Activated CD4-positive, alpha-beta memory T cell treated with anti-CD3 and anti-CD28 coated beads for 36 hours (primary cell): ENCODE results near the gene HGFAC. TPM values are rescaled to one million over a fixed set of nuclear protein-coding genes. Genes with fewer than 3 reads are reported as not detected.

Experiments
- CTCF ChIA-PET: fragments of 350-600 bp; sonication (Branson Sonifier 250); formaldehyde crosslinking; loops from one replicate; lab custom pipeline; 2021; ENCODE audit warnings: antibody characterized with exemption, inconsistent platforms; lab: Charles Lee
- POLR2A ChIA-PET: fragments of 350-600 bp; sonication (Branson Sonifier 250); formaldehyde crosslinking; loops from one replicate; lab custom pipeline; 2021; ENCODE audit warnings: antibody characterized with exemption; lab: Charles Lee
- DNase-seq: peaks from one replicate; pipeline ENCODE4 v3.0.0-alpha.2; 2020
- H3K27ac Mint-ChIP-seq: one replicate; pipeline ENCODE4 v1.8.0; 2021; ENCODE audit warnings: mixed read lengths
- H3K27me3 Mint-ChIP-seq: one replicate; pipeline ENCODE4 v1.8.0; 2021; ENCODE audit warnings: mixed read lengths
- H3K36me3 Mint-ChIP-seq: one replicate; pipeline ENCODE4 v1.8.0; 2021; ENCODE audit warnings: mixed read lengths
- H3K4me1 Mint-ChIP-seq: one replicate; pipeline ENCODE4 v1.8.0; 2021; ENCODE audit warnings: low read depth, mixed read lengths
- H3K4me3 Mint-ChIP-seq: one replicate; pipeline ENCODE4 v1.8.0; 2021; ENCODE audit warnings: mild to moderate bottlenecking, mixed read lengths
- H3K9me3 Mint-ChIP-seq: one replicate; pipeline ENCODE4 v1.8.0; 2021; ENCODE audit warnings: mixed read lengths
- intact Hi-C: fragments of 100-400 bp; cut with micrococcal nuclease; formaldehyde crosslinking; loops from one replicate; pipeline ENCODE4 v1.15.1; 2023
- total RNA-seq, 2 experiments: library from RNA; stranded (reverse); gene quantifications; one replicate each; pipeline ENCODE4 v1.2.3, GENCODE V29; 2021

Gene HGFAC
- total RNA-seq, 2 experiments from 2014 or later, result not detected

GRCh38 chr4:3432381-3432790 is 9.4 kb upstream of the HGFAC start:
- CTCF ChIA-PET, result no interaction called here
- no peak overlapping the region for H3K27ac Mint-ChIP-seq

DNA sequence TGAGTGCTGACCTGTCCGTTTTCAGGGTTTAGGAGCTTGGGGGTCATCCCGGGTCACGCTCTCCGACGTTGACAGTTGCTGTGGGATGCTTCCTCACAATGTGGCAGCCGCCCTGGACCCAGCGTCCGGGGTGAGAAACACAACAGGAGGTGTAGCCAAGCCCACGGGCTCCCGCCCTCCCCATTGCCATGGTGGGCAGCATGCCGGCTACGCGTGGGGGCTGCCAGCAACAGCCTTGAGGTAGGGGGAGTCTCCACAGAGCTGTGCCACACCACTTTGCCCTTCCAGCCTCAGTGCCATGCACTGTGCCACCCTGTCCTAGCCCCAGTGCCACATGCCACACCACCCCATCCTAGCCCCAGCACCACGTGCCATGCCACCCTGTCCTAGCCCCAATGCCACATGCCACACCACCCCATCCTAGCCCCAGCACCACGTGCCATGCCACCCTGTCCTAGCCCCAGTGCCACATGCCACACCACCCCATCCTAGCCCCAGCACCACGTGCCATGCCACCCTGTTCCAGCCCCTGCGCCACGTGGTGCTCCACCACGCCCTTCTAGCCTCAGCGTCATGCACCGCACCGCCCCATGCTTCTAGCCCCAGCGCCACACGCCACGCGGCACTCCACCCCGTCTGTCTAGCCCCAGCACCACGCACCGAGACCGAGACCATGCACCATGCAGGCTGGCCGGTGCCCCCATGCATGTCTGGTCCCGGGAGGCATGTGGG is 8.5 kb upstream of the HGFAC start:
- Mint-ChIP-seq H3K27ac (no peak overlapping the region), H3K9me3 (no peaks in the 10 kb centered on the region), H3K36me3 (no peaks in the 10 kb centered on the region), H3K4me3 (no peak overlapping the region), H3K4me1 (no peaks in the 10 kb centered on the region), H3K27me3 (no peaks in the 10 kb centered on the region)
- ChIA-PET CTCF (no interaction called here), POLR2A (no interaction called here)
- no peak for DNase-seq
- intact Hi-C loops, result no loop called here

More at GRCh38 chr4:3432381-3432790, 9.4 kb upstream of the HGFAC start:
- H3K27me3 Mint-ChIP-seq, result no peaks in the 10 kb centered on the region
- POLR2A ChIA-PET, result no interaction called here
- intact Hi-C loops, result no loop called here
- DNase-seq, result no peak
- no peaks in the 10 kb centered on the region for H3K4me1 Mint-ChIP-seq
- H3K36me3 Mint-ChIP-seq, result no peaks in the 10 kb centered on the region
- no peaks in the 10 kb centered on the region for H3K9me3 Mint-ChIP-seq
- H3K4me3 Mint-ChIP-seq, result no peak overlapping the region

DNA sequence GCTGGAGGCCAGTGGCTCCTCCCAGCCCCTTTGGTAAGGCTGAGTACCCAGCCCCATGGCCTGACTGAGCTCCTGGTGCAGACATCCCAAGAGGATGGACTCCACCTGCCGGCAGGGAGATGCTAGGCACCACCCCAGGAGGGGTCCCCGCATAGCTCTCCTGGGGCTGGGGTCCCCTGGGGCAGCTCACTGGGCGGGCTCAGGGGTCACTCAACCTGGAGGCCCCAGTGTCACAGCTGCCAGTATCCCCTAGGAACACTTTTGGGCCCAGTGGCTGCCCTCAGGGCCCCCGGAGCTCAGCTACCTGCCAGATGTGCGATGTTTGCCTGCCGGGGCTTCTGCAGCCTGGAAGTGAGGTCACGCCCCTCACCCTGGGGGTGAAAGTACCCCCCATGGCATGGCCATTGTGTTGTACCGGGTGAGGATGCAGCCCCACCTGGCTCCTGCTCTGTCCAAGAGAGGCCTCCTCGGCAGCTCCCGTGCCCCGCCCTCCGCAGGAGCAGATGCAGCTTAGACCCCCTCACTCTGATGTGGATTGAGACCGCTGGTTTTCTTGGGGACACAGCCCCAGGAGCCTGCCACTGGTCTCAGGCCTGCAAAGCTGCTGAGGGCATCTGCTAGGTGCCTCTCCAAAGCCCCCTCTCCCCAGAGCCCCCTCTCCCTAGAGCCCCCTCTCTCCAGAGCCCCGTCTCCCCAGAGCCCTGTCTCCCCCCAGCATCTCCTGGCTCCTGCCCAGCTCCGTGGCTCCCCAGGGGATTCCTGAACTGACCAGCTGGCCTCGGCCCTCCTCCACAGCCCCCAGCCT is 6.7 kb upstream of the HGFAC start:
- no peak overlapping the region for H3K27ac Mint-ChIP-seq
- ChIA-PET POLR2A (no interaction called here), CTCF (no interaction called here)
- intact Hi-C loops, result no loop called here
- no peaks in the 10 kb centered on the region for H3K36me3 Mint-ChIP-seq
- no peaks in the 10 kb centered on the region for H3K27me3 Mint-ChIP-seq
- no peak for DNase-seq
- no peaks in the 10 kb centered on the region for H3K9me3 Mint-ChIP-seq
- no peak overlapping the region for H3K4me3 Mint-ChIP-seq
- no peaks in the 10 kb centered on the region for H3K4me1 Mint-ChIP-seq

- no peaks in the 10 kb centered on the region for H3K27me3 Mint-ChIP-seq
- intact Hi-C loops, result no loop called here
- ChIA-PET POLR2A (no interaction called here), CTCF (no interaction called here)
- H3K36me3 Mint-ChIP-seq, result no peaks in the 10 kb centered on the region
- H3K4me1 Mint-ChIP-seq, result no peaks in the 10 kb centered on the region
- no peak for DNase-seq
- no peak overlapping the region for H3K4me3 Mint-ChIP-seq
- no peak overlapping the region for H3K27ac Mint-ChIP-seq
- no peaks in the 10 kb centered on the region for H3K9me3 Mint-ChIP-seq
Measured at GRCh38 chr4:3435686-3435956, 6.1 kb upstream of the HGFAC start.

DNA sequence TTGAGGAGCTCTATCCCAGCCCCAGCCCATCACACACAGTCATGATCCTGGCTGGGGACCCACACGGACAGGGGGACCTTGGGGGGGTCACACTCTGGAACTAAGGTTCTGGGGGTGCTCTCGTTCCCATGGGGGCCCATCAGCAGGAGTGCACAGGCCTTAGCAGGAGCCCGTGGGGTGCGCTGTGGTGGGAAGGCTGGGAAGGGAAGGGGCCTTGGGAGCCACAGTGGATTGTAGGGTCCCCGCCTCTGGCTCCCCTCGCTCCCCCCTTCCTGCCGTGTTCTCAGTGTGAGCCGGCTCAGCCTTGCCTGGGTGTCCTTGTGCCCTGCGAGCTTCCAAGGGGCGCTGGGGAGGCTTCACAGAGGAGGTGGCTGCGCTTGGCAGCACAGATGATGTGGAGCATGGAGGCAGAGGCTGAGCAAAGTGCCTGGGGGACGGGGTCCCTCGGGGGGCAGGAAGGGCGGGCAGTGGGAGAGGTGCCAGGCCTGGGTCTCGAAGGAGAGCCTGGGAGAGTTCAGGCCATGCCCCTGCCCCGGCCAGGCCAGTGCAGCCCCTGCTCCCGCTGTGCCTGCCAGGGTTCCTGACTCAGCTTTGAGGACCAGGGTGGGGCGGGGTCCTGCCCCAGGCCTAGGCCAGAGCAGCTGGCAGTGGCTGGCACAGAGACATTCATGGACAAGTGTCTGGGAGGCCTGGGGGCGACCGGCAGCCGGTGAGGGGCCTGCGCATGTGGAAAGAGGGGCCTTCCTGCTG is 5.5 kb upstream of the HGFAC start:
- intact Hi-C loops, result no loop called here

DNA sequence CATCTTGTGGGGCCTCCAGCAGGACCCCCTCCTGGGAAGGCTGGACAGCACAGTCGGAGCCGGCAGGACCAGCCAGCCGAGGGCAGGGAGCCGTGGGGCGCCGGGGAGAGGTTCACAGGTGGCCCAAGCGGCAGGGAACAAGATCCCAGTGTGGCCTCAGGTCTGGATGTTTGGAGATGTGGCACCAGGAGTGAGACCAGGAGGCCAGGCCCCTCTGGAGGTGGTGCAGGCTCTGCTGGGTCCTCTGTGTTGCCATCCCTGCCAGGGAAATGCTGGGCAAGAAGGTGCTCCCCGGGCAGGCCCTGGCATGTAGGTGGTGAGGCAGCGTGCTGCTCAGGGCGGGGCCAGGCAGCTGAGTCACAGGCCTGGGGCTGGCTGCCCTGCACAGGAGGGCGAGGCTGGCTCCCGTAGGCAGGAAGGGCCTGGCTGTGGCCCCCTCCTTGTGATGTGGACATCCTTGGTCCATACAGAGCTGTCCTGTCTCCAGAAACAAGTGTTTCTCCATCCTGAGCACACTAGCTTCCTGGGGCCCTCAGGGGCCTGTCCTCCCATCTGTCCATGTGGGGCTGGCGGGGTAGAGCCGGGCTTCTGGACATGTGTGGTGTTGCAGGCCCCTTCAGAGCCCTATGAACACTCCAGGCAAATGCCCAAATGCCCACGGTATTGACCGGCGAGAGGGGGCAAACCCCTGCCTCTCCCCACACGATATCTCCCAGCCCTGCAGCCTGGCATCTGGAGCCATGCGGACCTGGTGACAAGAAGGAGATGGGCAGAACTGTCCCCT is 4.8 kb upstream of the HGFAC start:
- POLR2A ChIA-PET, result no interaction called here
- H3K4me1 Mint-ChIP-seq, result no peaks in the 10 kb centered on the region
- intact Hi-C loops, result no loop called here
- H3K4me3 Mint-ChIP-seq, result no peak overlapping the region
- H3K27ac Mint-ChIP-seq, result no peak overlapping the region
- H3K9me3 Mint-ChIP-seq, result no peaks in the 10 kb centered on the region
- CTCF ChIA-PET, result no interaction called here
- no peaks in the 10 kb centered on the region for H3K27me3 Mint-ChIP-seq
- DNase-seq, result peak; percentile 54
- no peaks in the 10 kb centered on the region for H3K36me3 Mint-ChIP-seq

More for the DNA sequence above, 5.5 kb upstream of the HGFAC start:
- no peaks in the 10 kb centered on the region for H3K4me1 Mint-ChIP-seq
- H3K4me3 Mint-ChIP-seq, result no peak overlapping the region
- ChIA-PET CTCF (no interaction called here), POLR2A (no interaction called here)
- DNase-seq, result no peak
- H3K9me3 Mint-ChIP-seq, result no peaks in the 10 kb centered on the region
- no peaks in the 10 kb centered on the region for H3K27me3 Mint-ChIP-seq
- no peaks in the 10 kb centered on the region for H3K36me3 Mint-ChIP-seq
- H3K27ac Mint-ChIP-seq, result no peak overlapping the region

GRCh38 chr4:3437582-3437936 is 4.2 kb upstream of the HGFAC start:
- Mint-ChIP-seq H3K4me3 (no peak overlapping the region), H3K9me3 (no peaks in the 10 kb centered on the region), H3K36me3 (no peaks in the 10 kb centered on the region), H3K27ac (no peak overlapping the region), H3K4me1 (no peaks in the 10 kb centered on the region), H3K27me3 (no peaks in the 10 kb centered on the region)
- DNase-seq, result no peak
- CTCF ChIA-PET, result no interaction called here
- intact Hi-C loops, result no loop called here
- POLR2A ChIA-PET, result no interaction called here

GRCh38 chr4:3437998-3438846 is 3.5 kb upstream of the HGFAC start:
- no peak overlapping the region for H3K4me3 Mint-ChIP-seq
- ChIA-PET POLR2A (no interaction called here), CTCF (no interaction called here)
- H3K4me1 Mint-ChIP-seq, result no peaks in the 10 kb centered on the region
- no peaks in the 10 kb centered on the region for H3K36me3 Mint-ChIP-seq
- H3K27ac Mint-ChIP-seq, result no peak overlapping the region
- H3K27me3 Mint-ChIP-seq, result no peaks in the 10 kb centered on the region
- H3K9me3 Mint-ChIP-seq, result no peaks in the 10 kb centered on the region
- intact Hi-C loops, result no loop called here
- no peak for DNase-seq

- H3K27ac Mint-ChIP-seq, result no peak overlapping the region
- H3K27me3 Mint-ChIP-seq, result no peaks in the 10 kb centered on the region
- H3K9me3 Mint-ChIP-seq, result no peaks in the 10 kb centered on the region
- CTCF ChIA-PET, result no interaction called here
- no peak overlapping the region for H3K4me3 Mint-ChIP-seq
- intact Hi-C loops, result no loop called here
- no peaks in the 10 kb centered on the region for H3K36me3 Mint-ChIP-seq
- POLR2A ChIA-PET, result no interaction called here
- no peak for DNase-seq
- H3K4me1 Mint-ChIP-seq, result no peaks in the 10 kb centered on the region
Measured at GRCh38 chr4:3438847-3439180, 3.0 kb upstream of the HGFAC start.

DNA sequence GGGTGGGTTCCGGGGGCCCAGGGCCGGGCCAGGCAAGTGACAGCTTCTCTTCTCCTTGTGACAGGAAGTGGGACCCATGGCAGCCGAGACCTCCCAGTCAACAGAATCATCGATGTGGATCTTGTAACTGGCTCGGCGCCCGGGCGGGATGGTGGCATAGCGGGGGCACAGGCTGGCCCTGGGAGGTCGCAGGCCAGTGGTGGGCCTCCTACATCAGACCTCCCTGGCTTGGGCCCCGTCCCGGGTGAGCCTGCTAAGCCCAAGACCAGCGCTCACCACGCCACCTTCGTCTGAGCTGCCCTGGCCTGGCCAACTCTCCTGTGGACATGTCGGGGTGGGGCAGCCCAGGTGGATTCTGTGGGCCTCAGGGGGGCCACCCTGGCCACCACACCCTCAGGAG is 2.4 kb upstream of the HGFAC start:
- Mint-ChIP-seq H3K9me3 (no peaks in the 10 kb centered on the region), H3K4me3 (no peak overlapping the region), H3K36me3 (no peaks in the 10 kb centered on the region), H3K27ac (no peak overlapping the region), H3K4me1 (no peaks in the 10 kb centered on the region), H3K27me3 (no peaks in the 10 kb centered on the region)
- intact Hi-C loops, result no loop called here
- ChIA-PET CTCF (no interaction called here), POLR2A (no interaction called here)
- no peak for DNase-seq

DNA sequence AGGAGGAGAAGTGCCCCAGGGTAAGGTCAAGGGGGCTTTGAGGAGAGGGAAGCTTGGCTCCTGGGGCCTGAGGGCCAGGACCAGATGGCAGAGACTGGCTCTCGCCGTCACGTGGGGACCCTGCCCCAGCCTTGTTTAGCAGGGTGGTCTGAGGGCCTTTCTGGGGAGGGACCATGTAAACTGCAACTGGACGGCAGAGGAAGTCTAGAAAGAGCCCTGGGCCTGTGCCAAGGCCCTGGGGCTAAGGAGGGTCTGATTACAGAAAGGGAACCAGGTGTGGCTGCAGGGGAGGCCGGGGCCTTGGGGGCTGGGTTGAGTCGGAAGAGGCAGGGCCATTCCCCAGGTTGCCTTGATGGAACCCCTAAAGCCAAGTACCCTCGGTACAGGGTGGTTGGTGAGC is 1.8 kb upstream of the HGFAC start:
- intact Hi-C loops, result loop anchor here (5.0 kb wide), 2 partner anchors 248 to 393 kb away; no protein-coding TSS in a partner anchor
- no peaks in the 10 kb centered on the region for H3K36me3 Mint-ChIP-seq
- no peaks in the 10 kb centered on the region for H3K4me1 Mint-ChIP-seq
- H3K27ac Mint-ChIP-seq, result no peak overlapping the region
- no peaks in the 10 kb centered on the region for H3K9me3 Mint-ChIP-seq
- no peak for DNase-seq
- no peak overlapping the region for H3K4me3 Mint-ChIP-seq
- CTCF ChIA-PET, result no interaction called here
- H3K27me3 Mint-ChIP-seq, result no peaks in the 10 kb centered on the region
- POLR2A ChIA-PET, result no interaction called here
